ENCODE measurements around the gene PACRG.

Gene PACRG

GRCh38 chr6:163329991-163330390 is 602.2 kb downstream of the PACRG start:
- TF ChIP-seq CTCF (IDR thresholded peaks at IDR 0.05; ENCODE audit: control insufficient read depth, insufficient read depth, low read depth, low read length, missing control alignments) = no peak
- H3K4me3 ChIP-seq (ENCODE audit: control insufficient read depth, low read depth, low read length) = no peak overlapping the region
- DNase-seq (ENCODE audit: low read depth) = no peak

- no peak for DNase-seq (ENCODE audit: low read depth)
- H3K4me3 ChIP-seq (ENCODE audit: control insufficient read depth, low read depth, low read length) = no peak overlapping the region
- no peak for TF ChIP-seq CTCF (IDR thresholded peaks at IDR 0.05; ENCODE audit: control insufficient read depth, insufficient read depth, low read depth, low read length, missing control alignments)
Measured at GRCh38 chr6:163331245-163331644, 603.5 kb downstream of the PACRG start.

GRCh38 chr6:163332575-163332974 is 604.8 kb downstream of the PACRG start:
- DNase-seq (ENCODE audit: low read depth) = no peak
- no peak overlapping the region for H3K4me3 ChIP-seq (ENCODE audit: control insufficient read depth, low read depth, low read length)
- TF ChIP-seq CTCF (IDR thresholded peaks at IDR 0.05; ENCODE audit: control insufficient read depth, insufficient read depth, low read depth, low read length, missing control alignments) = no peak

GRCh38 chr6:163333038-163333437 is 605.3 kb downstream of the PACRG start:
- DNase-seq (ENCODE audit: low read depth) = no peak
- TF ChIP-seq CTCF (IDR thresholded peaks at IDR 0.05; ENCODE audit: control insufficient read depth, insufficient read depth, low read depth, low read length, missing control alignments) = no peak
- no peak overlapping the region for H3K4me3 ChIP-seq (ENCODE audit: control insufficient read depth, low read depth, low read length)

- DNase-seq (ENCODE audit: low read depth) = no peak
- no peak for TF ChIP-seq CTCF (IDR thresholded peaks at IDR 0.05; ENCODE audit: control insufficient read depth, insufficient read depth, low read depth, low read length, missing control alignments)
- H3K4me3 ChIP-seq (ENCODE audit: control insufficient read depth, low read depth, low read length) = no peak overlapping the region
Measured at GRCh38 chr6:163333701-163334663, 606.2 kb downstream of the PACRG start.

- H3K4me3 ChIP-seq (ENCODE audit: control insufficient read depth, low read depth, low read length) = no peak overlapping the region
- no peak for TF ChIP-seq CTCF (IDR thresholded peaks at IDR 0.05; ENCODE audit: control insufficient read depth, insufficient read depth, low read depth, low read length, missing control alignments)
- DNase-seq (ENCODE audit: low read depth) = no peak
Measured at GRCh38 chr6:163335056-163335455, 607.3 kb downstream of the PACRG start.
